Amniotic epithelial cell (primary cell): ENCODE results near the gene RAB8B.

ENCODE experiments used
- DNase-seq: peaks from one replicate; pipeline ENCODE4 v3.0.0-alpha.2; 2010; ENCODE audit warnings: low read depth

Gene RAB8B

DNA sequence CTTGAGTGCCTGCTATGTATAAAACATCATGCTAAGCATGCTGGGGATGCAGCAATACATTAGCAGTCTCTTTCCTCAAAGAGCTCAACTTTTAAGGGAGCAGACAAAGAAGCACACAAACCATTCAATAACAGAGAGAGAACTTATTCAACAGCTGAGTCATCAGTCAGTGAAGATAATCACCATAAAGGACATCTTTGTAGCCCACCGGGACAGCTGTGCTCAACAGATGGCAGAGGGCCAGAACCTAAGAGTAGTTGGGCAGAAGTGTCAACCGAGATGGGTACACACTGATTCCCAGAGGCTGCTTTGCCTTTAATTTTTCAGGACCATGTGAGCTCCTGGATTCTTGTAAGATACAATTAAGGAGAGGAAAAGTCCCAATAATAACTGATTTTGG is 4.2 kb upstream of the RAB8B start:
- DNase-seq: no peak

DNA sequence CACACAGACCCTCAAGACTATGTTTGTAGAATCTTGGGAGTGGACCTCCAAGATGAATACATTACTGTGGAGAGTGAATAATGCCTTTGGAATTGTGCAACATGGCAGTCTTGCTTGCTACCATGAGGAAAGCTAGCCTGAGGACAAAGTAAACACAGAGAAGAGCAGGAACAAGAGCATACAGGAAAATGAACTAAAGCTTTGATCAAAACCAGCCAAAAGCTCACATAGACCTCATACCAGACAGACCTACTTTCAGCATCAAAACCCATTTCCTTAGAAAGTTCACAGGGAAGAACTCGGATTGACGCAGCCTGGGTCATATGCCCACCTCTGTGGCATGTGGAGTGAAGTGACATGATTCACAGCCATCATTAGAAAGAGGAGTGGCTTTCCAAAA is 3.3 kb upstream of the RAB8B start:
- DNase-seq: peak; percentile 80

DNA sequence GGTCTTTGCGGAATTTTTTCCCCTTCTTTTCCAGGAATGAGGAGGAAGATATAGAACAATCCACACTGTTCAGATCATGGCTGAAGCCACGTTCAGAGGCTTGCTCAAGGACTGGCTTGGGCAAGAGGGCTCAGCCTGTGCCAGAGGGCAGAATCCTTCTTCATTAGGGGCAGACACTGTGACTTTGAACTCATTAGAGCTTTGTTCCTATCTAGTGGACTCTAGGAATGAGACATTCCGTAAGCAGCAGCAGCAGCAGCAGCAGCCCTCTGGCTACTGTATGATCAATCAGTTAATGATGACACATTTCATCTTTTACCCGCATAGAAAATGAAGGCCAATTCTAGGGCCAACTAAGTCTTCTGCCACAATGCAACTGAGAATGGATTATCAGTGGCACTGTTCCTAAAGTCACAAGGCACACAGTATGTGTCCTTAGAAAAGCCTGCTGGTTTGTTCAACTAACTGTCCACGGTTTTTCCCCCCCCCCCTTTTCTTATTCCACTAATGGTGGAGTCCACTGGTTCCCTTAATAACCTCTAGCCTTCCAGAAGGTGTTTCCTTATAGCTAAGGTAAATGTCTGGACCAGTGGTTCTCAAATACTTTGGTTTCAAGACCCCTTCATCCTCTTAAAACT is 1.7 kb upstream of the RAB8B start:
- no peak for DNase-seq

DNA sequence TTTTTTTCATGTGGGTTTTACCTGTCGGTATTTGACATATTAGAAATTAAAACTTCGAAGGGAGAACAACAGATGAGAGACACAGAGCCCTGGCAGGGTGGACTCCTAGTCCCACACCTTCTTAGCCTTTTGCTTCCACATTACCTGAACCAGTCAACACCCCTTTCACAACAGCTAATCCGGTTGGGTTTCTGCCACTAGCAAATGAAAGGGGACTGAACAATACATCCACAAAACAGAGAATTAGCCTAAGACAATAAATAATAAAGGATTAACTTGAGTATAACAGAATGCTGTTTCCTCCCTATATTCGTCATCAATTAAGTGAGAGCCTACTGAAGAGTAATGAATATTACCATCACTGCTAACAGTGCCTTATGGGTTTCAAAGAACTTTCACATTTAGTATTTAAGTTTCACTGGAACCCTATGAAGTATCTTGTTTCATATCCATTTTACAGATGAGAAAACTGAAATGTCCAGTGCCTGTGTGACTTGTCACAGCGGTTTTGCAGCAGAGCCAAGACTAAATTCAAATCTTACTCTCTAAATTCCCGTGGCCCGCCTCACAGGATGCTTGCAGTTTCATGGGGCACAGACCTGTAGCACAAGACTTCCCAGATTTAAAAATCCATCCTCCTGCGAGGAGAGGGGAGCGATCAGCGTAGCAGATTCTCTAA is 1.0 kb upstream of the RAB8B start:
- DNase-seq: no peak

DNA sequence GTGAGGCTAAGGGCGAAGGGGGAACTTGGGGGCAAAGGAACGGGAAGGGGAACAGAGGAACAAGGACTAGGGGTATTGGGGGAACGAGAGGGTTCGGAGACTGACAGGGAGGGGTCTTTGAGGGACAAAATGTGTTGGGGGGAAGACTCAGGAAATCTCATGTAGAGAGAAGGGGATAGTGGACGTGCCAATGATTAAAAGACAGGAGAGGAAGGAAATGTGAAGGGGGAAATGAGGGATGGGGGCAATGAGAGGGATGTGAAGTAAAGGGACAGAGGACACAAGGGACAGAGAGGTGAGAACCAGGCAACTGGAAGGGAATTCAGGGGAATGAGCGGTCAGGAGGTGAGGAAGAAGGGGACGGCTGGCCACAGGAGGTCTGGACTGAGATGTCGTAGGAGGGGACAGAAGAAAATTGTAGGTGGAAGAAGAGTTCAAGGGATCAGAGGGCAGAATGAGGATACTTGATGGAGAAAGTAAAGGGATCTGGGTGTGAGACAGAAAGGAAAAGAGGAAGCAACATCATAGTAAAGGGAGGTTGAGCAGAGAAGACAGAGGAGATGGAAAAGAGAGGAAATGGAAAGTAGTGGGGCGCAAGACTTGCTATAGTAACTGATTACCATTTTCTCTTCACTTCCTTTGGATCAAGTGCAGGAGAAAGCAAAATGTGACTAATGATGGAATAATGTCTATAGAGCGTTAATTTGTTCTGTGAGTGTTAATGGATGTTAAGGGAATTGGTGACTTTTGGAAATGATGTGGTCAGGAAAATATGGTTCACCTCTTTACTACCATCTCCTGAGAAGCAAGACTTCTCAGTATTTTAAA is 749 bp downstream of the RAB8B start:
- no peak for DNase-seq

DNA sequence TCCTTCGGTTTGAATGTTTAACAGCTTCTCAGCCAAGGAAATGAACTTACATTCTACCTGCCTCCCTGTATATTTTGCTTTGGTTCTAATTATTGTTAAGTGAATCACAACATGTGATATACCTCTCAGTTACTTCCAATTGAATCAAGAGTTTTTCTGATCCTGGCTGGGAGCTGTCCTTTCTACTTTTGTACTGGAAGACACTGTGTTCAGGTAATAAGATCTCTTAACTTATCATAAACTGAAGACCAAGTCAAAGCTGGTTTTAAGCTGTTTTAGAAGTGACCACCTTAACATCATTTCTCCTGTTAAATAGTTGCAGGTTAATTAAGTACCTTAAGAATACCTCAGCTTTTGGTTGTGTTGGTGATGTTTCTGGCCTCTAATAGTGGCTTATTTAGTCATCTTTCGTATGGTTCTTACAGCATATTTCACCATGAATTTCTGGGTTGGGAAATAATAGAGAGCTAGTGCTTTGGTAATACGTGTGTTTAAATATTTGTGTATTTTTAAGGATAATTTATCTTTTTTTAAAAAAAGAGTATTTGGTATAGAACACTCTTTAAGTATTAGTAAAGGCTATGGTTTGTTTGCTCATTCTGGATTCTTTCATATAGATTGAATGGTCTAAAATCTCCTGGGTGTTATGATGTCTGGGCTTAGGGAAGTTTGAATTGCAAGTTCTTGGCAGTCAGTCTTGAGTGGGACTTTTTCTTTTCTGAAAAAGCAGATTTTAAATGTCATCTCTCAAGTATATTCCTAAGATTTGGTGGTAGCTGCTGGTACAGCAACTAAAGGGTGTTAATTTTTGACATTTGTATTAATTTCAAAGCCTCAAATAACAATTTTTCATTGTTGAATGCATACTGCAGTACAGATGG is 1.6 kb downstream of the RAB8B start:
- DNase-seq: peak; percentile 46

DNA sequence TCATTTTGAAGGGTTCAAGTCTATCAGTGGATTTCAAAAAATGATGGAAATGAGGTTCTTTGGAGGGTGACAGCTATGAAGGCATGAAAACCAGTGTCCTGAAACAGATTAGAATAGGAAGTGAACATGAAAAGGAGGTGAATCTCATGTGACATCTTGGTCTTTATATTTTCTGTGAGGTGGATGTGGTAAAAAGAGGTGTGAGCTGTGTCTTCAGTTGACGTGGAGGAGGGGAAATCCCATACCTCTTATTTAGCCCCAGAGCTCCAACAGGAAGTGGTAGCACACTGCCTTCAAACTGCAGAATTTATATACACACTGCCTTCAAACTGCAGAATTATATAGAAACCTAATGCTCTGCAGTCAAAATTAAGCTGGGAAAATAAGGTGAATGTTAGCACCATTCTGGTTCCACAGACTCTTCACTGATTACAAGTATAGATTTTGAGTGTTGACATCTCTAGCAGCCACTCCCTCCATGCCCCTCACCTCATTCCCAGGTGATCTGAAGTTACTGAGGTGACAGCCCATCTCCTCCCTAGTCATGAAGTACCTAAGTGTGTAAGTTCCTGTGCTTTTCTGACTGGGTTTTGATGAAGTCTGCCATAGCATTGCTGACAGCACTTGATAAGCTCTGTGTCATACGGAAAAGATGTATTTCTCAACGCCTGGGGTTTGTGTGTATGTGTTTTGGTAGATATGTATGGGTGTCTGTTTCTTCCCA is 2.7 kb downstream of the RAB8B start:
- peak; percentile 59 for DNase-seq

DNA sequence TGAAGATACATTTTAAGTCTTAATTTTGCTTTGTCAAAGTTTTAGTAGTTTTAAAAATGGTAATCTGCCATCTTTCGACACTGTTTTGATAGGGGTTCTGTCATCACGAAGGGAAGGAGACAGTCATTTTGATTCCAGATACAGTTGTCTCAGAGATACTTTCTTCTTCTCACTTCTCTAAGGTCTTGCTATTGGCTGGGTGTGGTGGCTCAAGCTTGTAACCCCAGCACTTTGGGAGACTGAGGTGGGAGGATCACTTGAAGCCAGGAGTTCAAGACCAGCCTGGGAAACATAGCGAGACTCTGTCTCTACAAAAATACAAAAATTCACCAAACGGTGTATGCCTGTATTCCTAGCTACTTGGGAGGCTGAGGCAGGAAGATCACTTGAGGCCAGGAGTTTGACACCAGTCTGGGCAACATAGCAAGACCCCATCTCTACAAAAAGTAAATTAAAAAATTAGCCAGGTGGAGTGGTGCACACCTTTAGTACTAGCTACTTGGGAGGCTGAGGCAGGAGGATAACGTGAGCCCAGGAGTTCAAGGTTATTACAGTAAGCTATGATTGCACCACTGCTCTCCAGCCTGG is 3.3 kb downstream of the RAB8B start:
- no peak for DNase-seq

DNA sequence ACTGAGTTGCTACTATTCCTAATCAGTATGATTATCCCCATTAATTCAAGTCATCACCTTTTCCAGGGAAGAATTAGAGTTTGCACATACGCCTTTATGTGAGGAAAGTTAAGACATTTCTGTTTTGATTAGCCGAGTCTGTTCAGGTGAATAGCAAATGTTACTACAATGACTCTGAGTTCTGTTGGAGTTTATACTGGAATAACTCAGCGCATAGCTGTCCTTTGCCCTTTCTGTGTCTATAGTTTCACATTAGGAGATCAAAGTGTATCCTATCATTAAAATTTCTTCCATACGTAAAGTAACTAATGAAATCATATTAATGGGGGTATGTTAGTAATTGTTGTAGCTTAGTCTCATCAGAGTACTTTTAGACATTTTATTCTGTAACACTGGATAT is 4.9 kb downstream of the RAB8B start:
- DNase-seq: no peak

DNA sequence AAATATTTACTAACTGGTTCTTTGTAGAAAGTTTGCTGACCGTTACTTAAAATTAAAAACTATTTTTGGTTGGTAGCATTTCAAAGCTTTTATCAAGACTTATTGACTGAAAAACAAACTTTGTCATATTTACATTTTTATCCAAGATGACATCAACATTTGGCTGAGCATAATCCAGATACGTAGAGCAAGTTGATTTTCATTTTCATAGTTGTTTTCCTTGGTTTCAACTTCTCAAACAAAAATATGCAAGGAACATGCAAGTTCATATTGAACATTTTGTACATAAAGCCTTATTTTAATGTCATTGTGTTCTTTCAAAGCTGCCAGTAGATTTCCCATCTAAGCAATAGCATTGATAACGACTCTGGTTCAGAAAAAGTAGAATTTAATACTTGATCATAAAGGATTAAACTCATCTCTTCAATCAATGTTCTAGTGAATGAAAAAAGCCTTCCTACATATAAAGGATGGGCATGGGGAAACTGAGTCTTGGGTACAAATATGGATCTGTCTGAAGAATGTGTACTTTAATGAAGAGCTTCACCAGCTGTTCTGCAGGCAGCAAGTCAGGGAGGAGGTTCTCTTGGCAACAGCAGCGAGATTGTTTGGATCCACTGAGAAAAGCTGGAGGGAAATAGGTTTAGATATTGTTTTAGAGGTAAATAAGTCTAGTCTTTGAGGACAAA is 5.6 kb downstream of the RAB8B start:
- DNase-seq: no peak

DNA sequence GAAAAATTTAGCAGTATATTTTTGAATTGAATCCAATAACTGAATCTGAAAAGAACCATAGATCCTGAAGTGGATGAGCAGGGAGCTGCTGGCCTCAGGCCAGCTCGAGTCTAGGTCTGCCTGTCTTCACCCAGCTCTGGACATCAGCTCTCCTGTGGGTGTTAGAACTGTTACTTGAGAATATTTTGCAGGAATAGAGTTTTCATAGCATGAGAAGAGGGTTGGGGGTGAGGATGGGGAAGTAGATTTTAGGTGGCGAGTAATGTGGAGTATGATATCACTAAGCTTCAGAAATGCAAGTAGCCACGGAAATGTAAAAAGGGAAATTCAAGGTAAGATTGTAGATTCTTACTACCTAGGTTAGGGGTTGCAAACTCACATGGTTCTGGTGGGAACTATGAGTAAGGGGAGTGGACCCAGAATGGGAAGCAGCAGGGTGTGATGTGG is 6.2 kb downstream of the RAB8B start:
- DNase-seq: no peak

DNA sequence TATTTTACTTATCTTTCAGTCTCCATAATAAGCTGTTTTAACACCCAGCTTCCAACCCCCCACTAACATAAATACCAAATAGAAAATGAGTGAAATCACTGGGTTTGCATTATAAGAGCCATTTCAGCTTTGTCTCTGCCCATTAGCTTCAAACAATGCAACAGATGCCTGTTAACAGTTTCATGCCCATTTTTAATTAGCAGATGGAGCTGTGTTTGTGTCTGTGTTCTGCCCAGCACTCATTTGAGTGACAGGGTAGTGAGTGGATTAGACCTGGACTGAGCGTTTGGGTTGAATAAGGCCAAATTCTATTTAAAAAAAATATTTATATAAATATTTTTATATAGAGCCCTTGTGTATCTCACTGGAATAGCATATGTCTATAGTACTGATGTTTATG is 7.4 kb downstream of the RAB8B start:
- no peak for DNase-seq

DNA sequence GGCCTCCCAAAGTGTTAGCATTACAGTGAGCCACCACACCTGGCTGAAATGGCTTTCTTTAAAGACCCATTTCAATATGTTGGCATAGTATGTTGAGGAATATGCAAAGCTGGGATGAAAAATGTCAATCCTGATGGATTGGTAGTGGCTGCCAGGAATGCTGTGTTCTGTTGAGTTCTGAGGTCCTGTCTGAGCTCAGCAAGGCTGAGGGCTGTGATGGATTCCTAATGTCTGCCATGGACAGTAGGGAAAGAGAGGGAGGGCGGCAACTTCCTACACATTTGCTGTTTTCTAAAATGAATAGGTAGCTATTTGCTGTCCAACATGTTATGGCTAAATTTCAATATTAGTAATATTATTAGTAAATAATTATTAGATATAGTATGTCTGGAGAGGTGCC is 8.2 kb downstream of the RAB8B start:
- DNase-seq: no peak

DNA sequence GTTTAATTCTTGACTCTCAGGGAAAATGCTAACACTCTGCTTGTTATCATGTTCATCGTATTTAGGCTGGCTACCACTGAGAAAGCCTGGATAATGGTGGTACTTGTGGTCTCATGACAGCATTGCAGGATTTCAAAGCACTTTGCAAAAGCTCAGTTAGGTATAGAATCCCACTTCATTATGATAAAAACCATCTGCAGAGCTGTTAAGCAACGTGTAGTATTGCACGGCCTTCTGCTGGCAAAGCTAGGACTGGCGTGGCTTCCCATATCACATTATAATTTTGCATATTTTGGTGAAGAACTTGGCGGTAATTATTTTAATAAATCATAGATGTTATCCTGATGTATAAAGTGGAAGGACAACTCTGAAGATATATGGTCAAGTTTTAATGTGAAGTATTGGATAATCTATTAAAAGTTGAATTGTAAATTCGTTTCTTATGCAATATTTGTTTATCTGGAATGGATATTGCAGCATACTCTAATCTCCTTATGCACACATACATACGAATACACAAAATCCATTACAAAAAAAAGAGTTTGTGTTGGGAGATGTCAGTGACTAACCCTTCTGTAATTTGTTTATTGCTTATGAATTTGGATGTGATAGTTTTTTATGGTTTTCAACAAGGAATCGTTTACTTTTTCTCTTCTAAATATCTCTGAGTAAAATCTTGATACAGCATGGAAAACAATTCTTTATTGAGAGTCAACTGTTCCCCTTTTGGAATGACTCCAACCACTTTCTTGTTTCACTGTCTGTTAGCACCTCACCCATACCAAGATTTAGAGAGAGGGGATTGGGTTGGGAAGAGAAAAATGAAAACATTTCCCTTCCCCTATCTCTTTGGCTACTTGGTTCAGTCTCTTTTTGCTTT is 9.2 kb downstream of the RAB8B start:
- peak; percentile 95 for DNase-seq

DNA sequence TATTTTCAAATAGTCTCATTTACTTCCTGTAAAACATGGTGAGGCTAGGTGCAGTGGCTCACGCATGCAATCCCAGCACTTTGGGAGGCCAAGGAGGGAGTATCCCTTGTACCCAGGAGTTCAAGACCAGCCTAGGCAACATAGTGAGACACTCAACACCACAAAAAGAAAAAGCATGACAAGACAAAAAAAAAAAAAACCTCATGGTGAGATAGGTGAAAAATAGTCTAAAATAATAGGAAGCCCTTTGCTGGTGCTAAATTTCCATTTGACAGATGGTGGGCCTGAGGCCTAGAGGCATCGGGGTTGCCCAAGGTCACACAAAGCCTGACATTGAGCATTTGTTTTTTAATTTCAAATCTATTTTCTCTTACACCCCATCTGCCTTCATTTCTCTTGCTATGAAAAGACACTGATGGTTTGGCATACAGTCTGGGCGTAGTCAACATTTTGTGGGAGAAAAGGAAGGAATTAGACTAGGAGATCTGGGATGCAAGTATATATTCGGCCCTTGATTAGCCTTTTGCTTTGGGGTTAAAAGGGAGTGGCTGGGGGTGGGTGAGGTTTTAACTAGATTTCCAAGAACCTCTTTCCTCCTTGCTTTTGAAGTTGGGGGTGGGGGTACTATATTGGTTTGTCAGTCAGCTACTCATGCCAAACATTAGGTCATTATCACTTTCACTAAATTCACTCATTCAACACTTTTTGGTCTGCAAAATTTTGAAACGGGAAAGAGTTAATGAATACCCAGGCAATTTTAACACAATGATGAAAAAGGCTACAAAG is 11.3 kb downstream of the RAB8B start:
- no peak for DNase-seq

DNA sequence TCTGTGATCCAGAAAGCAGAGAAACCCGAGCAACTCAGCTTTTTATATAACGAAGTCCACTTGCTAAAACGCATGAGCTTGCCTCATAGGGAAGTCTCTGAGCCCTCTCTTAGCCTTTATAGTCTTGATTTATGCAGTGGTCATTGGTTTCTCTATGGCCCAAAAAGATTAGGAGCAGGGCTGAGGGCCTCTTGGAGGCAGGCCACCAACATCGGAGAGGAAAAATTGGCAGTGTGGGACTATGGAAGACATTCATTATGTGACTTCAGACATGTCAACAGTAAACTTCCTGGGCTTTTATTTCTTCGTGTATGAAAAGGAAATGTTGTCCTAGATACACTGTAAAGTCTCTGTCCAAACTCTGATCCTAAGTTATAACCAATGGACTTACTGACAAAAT is 13.5 kb downstream of the RAB8B start:
- no peak for DNase-seq

DNA sequence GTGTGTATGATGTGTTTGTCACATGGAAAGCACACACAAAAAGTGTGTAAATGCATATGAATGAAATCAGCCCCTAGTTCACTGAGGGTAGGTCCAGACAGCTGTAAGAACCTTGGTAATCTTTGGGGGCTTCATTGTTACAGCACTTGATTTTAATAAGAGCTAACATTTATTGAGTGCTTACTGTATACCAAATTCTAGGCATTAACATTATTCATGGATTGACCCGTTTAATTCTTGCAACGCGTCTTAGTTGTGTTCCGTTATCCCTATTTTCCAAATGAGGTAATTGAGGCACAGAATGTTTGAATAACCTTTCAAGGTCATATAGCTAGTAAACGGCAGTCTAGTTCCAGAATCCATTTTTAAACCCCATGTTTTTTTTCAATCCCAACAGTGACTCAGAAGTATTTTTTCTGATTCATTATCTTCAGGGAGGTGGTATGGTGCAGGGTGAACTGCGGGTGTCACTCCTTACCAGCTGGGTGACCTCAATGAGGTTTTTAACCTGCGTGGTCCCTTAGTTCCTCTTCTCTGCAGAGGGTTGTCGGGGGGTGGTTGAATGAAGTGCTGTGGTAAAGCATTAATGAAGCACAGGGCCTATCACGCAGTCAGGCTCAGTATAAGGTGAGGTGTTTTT is 14.2 kb downstream of the RAB8B start:
- DNase-seq: peak; percentile 44

DNA sequence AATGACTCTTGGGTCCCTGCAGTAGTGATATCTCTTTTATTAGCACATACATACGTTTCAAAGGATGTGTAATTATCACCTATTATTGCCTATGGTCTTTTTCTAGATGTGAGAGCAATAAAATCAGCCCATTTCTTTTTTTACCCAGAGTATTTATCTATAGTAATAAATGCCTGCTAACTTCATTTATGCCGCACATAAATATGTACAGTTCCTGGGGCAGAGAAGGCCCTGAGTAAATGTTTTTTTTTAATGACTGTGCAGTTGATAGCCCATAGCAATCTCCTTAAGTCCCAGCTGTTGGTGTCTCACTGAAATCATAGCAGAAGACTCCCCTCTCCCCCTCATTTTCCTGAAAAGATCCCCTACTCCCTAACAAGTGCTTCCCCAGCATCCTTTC is 16.7 kb downstream of the RAB8B start:
- DNase-seq: no peak
